GM12865 (cell line): ENCODE results near the gene MYT1.

Experiments used
- DNase-seq: peaks from one replicate; pipeline ENCODE4 v3.0.0; 2010; ENCODE audit warnings: low read depth
- H3K4me3 ChIP-seq: 2 replicates; pipeline ENCODE4 v1.5.1; 2011; ENCODE audit warnings: mild to moderate bottlenecking, low read depth, low read length, control low read depth
- CTCF ChIP-seq: IDR thresholded peaks from 2 replicates; pipeline ENCODE4 v1.5.1; 2011; ENCODE audit warnings: low read length, control low read depth, low read depth, inconsistent platforms; ENCODE audit not compliant: insufficient read depth; ENCODE audit errors: missing control alignments

The MYT1 gene

DNA sequence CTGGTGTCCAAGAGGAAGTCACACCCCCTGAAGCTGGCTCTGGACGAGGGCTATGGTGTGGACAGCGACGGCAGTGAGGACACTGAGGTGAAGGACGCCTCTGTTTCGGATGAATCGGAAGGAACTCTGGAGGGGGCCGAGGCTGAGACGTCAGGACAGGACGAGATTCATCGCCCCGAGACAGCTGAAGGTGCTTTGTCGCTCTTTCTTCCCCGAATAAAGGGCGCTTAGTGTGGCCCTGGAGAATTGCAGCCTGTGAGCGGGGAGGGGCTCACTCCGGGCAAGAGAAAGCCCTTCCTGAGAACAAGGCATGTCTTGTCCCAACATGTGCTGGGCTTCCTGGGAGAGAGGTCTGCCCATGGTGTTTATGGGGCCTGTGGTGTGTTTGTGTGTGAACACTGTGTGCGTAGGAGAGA, 41.4 kb downstream of the MYT1 start:
- H3K4me3 ChIP-seq: no peak overlapping the region
- TF ChIP-seq CTCF: no peak
- no peak for DNase-seq

DNA sequence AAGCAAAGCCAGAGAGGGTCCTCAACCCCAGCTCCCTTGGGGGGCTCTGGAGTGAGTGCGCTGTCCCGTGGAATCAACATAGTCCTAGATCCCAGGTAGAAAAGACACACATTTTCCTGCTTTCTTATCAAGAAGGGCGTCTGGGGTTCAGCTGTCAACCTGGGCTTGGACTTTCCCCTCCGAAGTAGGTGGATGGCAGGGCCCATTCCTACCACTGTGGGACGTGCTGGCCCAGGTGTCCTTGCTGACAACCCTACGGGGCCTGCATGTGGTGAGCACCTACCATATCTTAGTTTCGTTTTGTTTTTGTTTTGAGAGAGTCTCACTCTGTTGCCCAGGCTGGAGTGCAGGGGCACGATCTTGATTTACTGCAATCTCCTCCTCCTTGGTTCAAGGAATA, 42.4 kb downstream of the MYT1 start:
- no peak overlapping the region for H3K4me3 ChIP-seq
- no peak for TF ChIP-seq CTCF
- DNase-seq: no peak

DNA sequence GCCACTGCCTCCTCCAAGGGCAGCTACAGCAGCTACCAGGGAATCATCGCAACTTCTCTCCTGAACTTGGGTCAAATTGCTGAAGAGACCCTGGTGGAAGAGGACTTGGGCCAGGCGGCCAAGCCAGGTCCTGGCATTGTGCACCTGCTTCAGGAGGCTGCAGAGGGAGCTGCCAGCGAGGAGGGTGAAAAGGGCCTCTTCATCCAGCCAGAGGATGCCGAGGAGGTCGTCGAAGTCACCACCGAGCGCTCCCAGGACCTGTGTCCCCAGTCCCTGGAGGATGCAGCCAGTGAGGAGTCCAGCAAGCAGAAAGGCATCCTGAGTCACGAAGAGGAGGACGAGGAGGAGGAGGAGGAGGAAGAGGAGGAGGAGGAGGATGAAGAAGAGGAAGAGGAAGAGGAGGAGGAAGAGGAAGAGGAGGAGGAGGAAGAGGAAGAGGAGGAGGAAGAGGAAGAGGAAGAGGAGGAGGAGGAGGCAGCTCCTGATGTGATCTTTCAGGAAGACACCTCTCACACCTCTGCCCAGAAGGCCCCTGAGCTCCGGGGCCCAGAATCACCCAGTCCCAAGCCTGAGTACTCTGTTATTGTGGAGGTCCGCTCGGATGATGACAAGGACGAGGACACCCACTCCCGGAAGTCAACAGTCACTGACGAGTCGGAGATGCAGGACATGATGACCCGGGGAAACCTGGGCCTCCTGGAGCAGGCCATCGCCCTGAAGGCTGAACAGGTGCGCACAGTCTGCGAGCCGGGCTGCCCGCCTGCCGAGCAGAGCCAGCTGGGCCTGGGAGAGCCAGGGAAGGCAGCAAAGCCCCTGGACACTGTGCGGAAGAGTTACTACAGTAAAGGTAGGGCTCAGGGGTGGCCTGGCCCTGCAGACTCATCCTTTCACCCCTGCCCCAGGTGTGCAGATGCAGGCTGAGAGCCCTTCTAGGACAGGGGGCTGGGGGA, 43.7 kb downstream of the MYT1 start:
- TF ChIP-seq CTCF: no peak
- DNase-seq: no peak
- no peak overlapping the region for H3K4me3 ChIP-seq

DNA sequence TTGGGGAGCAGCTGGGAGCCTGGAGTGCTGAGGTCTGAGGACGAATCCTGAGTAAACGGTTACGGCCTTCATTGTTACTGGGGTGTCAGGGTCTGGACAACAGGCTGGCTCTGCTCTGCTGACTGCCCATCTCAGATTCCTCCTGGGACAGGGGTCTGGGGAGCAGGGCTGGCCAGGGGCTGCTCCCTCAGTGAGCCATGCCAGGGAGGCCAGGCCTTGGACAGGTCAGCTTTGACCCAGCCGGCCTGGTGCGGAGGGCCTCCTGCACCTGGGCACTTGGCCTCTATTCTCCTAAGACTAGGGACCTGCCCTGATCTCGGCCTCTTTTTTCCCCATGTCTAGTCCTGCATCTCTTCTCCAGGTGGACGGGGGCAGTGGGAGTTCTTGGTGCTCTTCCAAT, 44.9 kb downstream of the MYT1 start:
- no peak for TF ChIP-seq CTCF
- no peak overlapping the region for H3K4me3 ChIP-seq

DNA sequence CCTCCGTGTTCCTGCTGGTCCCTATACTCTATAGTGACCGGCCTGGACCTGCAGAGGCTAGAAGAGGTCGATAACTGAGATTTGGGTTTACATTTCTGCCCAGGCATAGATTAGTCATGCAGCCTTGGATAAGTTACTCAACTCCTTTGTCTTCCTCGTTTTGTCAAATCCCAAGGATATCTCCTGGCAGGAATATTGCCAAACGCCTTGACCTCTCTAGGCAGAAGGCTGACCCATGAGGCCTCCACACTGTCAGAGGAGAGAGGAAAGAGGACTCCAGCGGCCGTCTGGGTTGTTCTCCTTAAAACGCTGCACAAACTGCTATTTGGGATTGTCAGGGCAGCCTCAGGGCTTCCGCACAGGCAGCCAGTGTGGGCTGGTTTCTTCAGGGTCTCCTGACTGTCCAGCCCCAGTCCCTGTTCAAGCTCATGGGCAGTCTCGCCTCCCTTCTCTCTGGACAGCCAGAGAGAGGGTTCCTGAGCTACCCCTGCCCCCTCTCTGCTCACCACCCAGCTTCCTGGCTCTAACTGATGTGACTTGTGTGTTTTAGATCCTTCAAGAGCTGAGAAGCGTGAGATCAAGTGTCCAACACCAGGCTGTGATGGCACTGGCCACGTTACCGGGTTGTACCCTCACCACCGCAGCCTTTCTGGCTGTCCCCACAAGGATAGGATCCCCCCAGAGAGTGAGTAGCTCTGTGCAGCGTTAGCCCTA, 46.6 kb downstream of the MYT1 start:
- no peak for TF ChIP-seq CTCF
- no peak overlapping the region for H3K4me3 ChIP-seq
- no peak for DNase-seq

More for the DNA sequence above, 44.9 kb downstream of the MYT1 start:
- DNase-seq: no peak

GRCh38 chr20:64211874-64212658, 47.8 kb downstream of the MYT1 start:
- no peak overlapping the region for H3K4me3 ChIP-seq
- no peak for TF ChIP-seq CTCF
- no peak for DNase-seq
